Measurements from ENCODE around the gene UQCC5. TPM values are rescaled to one million over a fixed set of nuclear protein-coding genes. Genes with fewer than 3 reads are reported as not detected.
A peak's percentile ranks its signal among the peaks of the same experiment; 100 is the strongest.

Gene UQCC5
- polyA plus RNA-seq, 1 experiment = 9.5 TPM

- POLR2A ChIA-PET = interaction anchor here (0.7 kb wide), 1 partner anchor 228 kb away, joined by 4 read pairs; no protein-coding TSS in a partner anchor
- no peaks in the 10 kb centered on the region for H3K27me3 ChIP-seq (ENCODE audit: control insufficient read depth, insufficient read depth, low read length)
- no peak overlapping the region for H3K4me3 ChIP-seq (ENCODE audit: low read depth, low read length)
- H3K9me3 ChIP-seq (ENCODE audit: control insufficient read depth, insufficient read depth, low read length) = no peaks in the 10 kb centered on the region
- CTCF ChIA-PET = interaction anchor here (1.1 kb wide), 1 partner anchor 225 kb away, joined by 3 read pairs; no protein-coding TSS in a partner anchor
- H3K27ac ChIP-seq (ENCODE audit: low read depth, low read length) = no peak overlapping the region
- TF ChIP-seq, protein P1, sequence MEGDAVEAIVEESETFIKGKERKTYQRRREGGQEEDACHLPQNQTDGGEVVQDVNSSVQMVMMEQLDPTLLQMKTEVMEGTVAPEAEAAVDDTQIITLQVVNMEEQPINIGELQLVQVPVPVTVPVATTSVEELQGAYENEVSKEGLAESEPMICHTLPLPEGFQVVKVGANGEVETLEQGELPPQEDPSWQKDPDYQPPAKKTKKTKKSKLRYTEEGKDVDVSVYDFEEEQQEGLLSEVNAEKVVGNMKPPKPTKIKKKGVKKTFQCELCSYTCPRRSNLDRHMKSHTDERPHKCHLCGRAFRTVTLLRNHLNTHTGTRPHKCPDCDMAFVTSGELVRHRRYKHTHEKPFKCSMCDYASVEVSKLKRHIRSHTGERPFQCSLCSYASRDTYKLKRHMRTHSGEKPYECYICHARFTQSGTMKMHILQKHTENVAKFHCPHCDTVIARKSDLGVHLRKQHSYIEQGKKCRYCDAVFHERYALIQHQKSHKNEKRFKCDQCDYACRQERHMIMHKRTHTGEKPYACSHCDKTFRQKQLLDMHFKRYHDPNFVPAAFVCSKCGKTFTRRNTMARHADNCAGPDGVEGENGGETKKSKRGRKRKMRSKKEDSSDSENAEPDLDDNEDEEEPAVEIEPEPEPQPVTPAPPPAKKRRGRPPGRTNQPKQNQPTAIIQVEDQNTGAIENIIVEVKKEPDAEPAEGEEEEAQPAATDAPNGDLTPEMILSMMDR (IDR thresholded peaks at IDR 0.05; ENCODE audit: low read depth, low read length) = no peak
- DNase-seq (ENCODE audit: low read depth, low spot score) = no peak
Observed at GRCh38 chr3:52563984-52564383, 27.6 kb downstream of the UQCC5 start.

- Histone ChIP-seq H3K27ac (ENCODE audit: low read depth, low read length) (no peak overlapping the region), H3K9me3 (ENCODE audit: control insufficient read depth, insufficient read depth, low read length) (no peaks in the 10 kb centered on the region), H3K4me3 (ENCODE audit: low read depth, low read length) (no peak overlapping the region), H3K27me3 (ENCODE audit: control insufficient read depth, insufficient read depth, low read length) (no peaks in the 10 kb centered on the region)
- TF ChIP-seq, protein P1 (IDR thresholded peaks at IDR 0.05; ENCODE audit: low read depth, low read length) = no peak
- no peak for DNase-seq (ENCODE audit: low read depth, low spot score)
- ChIA-PET CTCF (no interaction called here), POLR2A (no interaction called here)
Observed at GRCh38 chr3:52568069-52568468, 31.7 kb downstream of the UQCC5 start.

DNA sequence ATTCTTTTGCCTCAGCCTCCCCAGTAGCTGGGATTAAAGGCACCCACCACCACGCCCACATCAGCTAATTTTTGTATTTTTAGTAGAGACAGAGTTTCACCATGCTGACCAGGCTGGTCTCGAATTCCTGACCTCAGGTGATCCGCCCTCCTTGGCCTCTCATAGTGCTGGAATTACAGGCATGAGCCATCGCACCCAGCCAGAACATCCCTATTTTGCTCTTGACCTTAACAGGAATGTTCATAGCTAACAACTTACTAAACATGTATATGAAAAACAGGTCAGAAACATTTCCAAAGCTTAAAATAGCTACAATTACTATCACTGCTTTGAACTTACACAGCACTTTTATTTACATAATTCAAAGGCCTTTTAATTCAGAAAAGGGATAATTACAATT is 33.7 kb downstream of the UQCC5 start:
- POLR2A ChIA-PET = interaction anchor here (0.7 kb wide), 1 partner anchor 97 kb away, joined by 9 read pairs; no protein-coding TSS in a partner anchor
- peak; percentile 3 for DNase-seq (ENCODE audit: low read depth, low spot score)
- TF ChIP-seq, protein P1 (IDR thresholded peaks at IDR 0.05; ENCODE audit: low read depth, low read length) = no peak
- Histone ChIP-seq H3K27ac (ENCODE audit: low read depth, low read length) (no peak overlapping the region), H3K9me3 (ENCODE audit: control insufficient read depth, insufficient read depth, low read length) (no peaks in the 10 kb centered on the region), H3K27me3 (ENCODE audit: control insufficient read depth, insufficient read depth, low read length) (no peaks in the 10 kb centered on the region), H3K4me3 (ENCODE audit: low read depth, low read length) (no peak overlapping the region)
- CTCF ChIA-PET = interaction anchor here (0.9 kb wide), 1 partner anchor 98 kb away, joined by 3 read pairs; no protein-coding TSS in a partner anchor

DNA sequence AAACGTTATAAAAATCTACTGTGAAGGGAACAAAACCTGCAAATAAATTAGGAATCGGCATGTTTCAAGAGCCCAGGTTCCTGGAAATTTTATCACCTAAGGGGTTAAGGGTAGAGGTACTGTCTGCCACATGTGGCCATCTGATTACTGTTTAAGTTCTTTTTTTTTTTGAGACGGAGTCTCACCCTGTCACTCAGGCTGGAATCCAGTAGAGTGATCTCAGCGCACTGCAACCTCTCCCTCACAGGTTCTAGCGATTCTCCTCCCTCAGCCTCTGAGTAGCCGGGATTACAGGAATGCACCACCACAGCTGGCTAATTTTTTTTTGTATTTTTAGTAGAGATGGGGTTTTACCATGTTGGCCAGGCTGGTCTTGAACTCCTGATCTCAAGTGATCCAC is 35.8 kb downstream of the UQCC5 start:
- H3K27me3 ChIP-seq (ENCODE audit: control insufficient read depth, insufficient read depth, low read length) = no peaks in the 10 kb centered on the region
- H3K27ac ChIP-seq (ENCODE audit: low read depth, low read length) = no peak overlapping the region
- no peak overlapping the region for H3K4me3 ChIP-seq (ENCODE audit: low read depth, low read length)
- POLR2A ChIA-PET = no interaction called here
- CTCF ChIA-PET = interaction anchor here (0.6 kb wide), 1 partner anchor 97 kb away, joined by 3 read pairs; no protein-coding TSS in a partner anchor
- TF ChIP-seq, protein P1 (IDR thresholded peaks at IDR 0.05; ENCODE audit: low read depth, low read length) = no peak
- DNase-seq (ENCODE audit: low read depth, low spot score) = no peak
- H3K9me3 ChIP-seq (ENCODE audit: control insufficient read depth, insufficient read depth, low read length) = no peaks in the 10 kb centered on the region

DNA sequence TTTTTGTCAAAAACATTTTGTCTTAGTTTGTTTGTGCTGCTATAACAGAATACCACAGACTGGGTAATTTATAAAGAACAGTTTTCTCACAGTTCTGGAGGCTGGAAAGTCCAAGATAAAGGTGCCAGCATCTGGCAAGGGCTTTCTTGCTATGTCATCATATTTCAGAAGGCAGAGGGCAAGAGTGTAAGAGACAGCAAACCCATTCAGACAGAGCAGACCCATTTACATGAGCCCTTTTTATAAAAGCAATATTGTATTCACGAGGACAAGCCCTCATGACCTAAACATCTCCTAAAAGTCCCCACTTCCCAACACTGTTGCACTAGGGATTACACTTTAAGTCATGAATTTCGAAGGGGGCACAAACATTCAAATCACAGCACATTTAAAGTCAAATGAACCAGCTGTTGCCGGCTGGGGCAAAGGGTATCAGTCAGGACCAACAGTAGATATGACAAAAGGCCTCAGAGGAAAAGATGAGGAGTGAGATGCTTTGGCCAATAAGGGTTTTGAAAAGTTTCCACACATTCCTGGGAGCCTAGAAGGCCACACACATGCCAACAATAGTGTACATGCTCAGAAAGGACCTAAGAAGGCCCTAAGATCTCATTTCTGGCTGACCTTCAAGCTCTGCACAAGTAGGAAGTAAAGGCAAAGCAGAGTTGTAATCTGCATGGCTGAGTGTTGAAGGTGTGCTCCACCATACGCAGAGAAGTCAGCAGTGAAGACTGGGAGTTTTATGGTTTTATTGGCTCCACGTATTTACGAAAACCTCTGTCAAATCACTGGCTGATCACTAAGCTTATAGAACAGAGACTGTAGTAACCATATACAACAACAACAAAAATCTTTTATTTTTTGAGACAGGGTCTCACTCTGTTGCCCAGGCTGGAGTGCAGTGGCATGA is 37.9 kb downstream of the UQCC5 start:
- peak overlapping the region; percentile 3 for H3K27ac ChIP-seq (ENCODE audit: low read depth, low read length)
- no peak overlapping the region for H3K4me3 ChIP-seq (ENCODE audit: low read depth, low read length)
- DNase-seq (ENCODE audit: low read depth, low spot score) = no peak
- ChIA-PET POLR2A (no interaction called here), CTCF (no interaction called here)
- H3K27me3 ChIP-seq (ENCODE audit: control insufficient read depth, insufficient read depth, low read length) = no peaks in the 10 kb centered on the region
- H3K9me3 ChIP-seq (ENCODE audit: control insufficient read depth, insufficient read depth, low read length) = no peaks in the 10 kb centered on the region
- TF ChIP-seq, protein P1 (IDR thresholded peaks at IDR 0.05; ENCODE audit: low read depth, low read length) = no peak

Measured in AG04450 (cell line).